ENCODE measurements around the gene INTS13. TPM values are rescaled to one million over a fixed set of nuclear protein-coding genes. Genes with fewer than 3 reads are reported as not detected.
"Not testable (repeated sequence)": the region's sequence is repeated elsewhere in the genome, so short reads cannot be mapped to it uniquely, and the experiment has no call there.

Gene INTS13
- total and polyA plus RNA-seq, 12 donors, result 22.7 to 67.9 (median 38.1) TPM

DNA sequence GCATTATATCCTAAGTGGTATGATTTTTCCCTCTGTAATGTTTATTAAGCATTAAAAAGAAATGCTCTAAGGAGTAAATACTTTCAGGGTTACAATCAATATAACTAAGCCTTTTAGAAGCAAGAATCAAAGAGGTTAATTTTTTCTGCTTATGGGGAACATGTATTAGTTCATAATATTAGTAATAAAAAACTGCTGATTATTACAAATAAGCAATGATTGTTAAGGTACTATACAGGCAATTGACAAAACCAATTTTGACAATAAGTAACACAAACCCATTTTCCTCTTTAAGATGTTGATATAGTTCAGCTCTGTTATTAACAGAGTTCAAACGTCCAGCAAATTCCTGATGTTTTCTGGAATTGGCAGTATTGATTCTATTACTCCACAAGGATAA lies 31.8 kb downstream of the INTS13 start:
- 40 to 55% (median 42%) methylated on average over 1 of the region's 1 CpG for WGBS, 4 donors
- no peak for DNase-seq
- no peak for TF ChIP-seq POLR2A (IDR thresholded peaks at IDR 0.05)
- TF ChIP-seq, protein P1, sequence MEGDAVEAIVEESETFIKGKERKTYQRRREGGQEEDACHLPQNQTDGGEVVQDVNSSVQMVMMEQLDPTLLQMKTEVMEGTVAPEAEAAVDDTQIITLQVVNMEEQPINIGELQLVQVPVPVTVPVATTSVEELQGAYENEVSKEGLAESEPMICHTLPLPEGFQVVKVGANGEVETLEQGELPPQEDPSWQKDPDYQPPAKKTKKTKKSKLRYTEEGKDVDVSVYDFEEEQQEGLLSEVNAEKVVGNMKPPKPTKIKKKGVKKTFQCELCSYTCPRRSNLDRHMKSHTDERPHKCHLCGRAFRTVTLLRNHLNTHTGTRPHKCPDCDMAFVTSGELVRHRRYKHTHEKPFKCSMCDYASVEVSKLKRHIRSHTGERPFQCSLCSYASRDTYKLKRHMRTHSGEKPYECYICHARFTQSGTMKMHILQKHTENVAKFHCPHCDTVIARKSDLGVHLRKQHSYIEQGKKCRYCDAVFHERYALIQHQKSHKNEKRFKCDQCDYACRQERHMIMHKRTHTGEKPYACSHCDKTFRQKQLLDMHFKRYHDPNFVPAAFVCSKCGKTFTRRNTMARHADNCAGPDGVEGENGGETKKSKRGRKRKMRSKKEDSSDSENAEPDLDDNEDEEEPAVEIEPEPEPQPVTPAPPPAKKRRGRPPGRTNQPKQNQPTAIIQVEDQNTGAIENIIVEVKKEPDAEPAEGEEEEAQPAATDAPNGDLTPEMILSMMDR (IDR thresholded peaks at IDR 0.05), result no peak
- H3K9me3 ChIP-seq (replicated peaks in 1 of 3), result no peaks in the 10 kb centered on the region
- peaks cover 0 to 7% of the 10 kb centered on the region in 2 donors for H3K4me1 ChIP-seq (replicated peaks in 1 of 2)
- intact Hi-C loops (cut with DNase I), result no loop called here
- no peak overlapping the region for H3K4me3 ChIP-seq
- H3K27me3 ChIP-seq, result no peaks in the 10 kb centered on the region
- H3K36me3 ChIP-seq (replicated peaks in 1 of 2), result peaks cover 0 to 29% of the 10 kb centered on the region in 2 donors
- no peak overlapping the region for H3K27ac ChIP-seq

GRCh38 chr12:26903396-26903795 lies 34.4 kb downstream of the INTS13 start:
- H3K27ac ChIP-seq; H3K9me3 ChIP-seq (replicated peaks in 1 of 3); H3K4me1 ChIP-seq (replicated peaks in 1 of 2); DNase-seq; H3K4me3 ChIP-seq; H3K27me3 ChIP-seq; intact Hi-C loops (cut with DNase I): not testable (repeated sequence)
- H3K36me3 ChIP-seq (replicated peaks in 1 of 2), result peaks cover 0 to 14% of the 10 kb centered on the region in 2 donors
- 63 to 98% (median 82%) methylated on average over 2 to 3 of the region's 3 CpGs for WGBS, 4 donors

DNA sequence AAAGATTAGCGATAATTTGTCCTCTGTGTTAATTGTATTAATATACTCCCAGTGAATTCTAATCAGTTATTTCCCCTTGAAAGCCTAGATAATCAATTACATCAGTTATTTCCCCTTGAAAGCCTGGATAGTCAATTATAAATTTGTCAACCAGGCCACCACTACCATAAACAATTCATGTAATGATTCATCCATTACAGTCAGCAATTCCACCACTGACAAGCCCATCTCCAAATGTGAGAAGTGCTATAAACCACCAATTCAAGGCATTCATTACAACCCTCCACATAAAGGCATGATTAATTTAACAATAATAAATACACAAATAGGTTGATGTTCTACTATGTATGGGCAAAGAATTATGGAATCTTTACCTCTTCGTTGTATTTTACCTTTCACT lies 40.9 kb downstream of the INTS13 start:
- no peaks in the 10 kb centered on the region for H3K36me3 ChIP-seq (replicated peaks in 1 of 2)
- H3K4me1 ChIP-seq (replicated peaks in 1 of 2), result no peaks in the 10 kb centered on the region
- TF ChIP-seq, protein P1 (IDR thresholded peaks at IDR 0.05), result no peak
- TF ChIP-seq POLR2A (IDR thresholded peaks at IDR 0.05), result no peak
- no peak for DNase-seq
- no peak overlapping the region for H3K27ac ChIP-seq
- no peak overlapping the region for H3K4me3 ChIP-seq
- H3K9me3 ChIP-seq (replicated peaks in 1 of 3), result no peaks in the 10 kb centered on the region
- H3K27me3 ChIP-seq, result no peaks in the 10 kb centered on the region
- 92 to 98% (median 95%) methylated on average over 2 of the region's 2 CpGs for WGBS, 4 donors
- intact Hi-C loops (cut with DNase I), result no loop called here

GRCh38 chr12:26895672-26896071 lies 42.1 kb downstream of the INTS13 start:
- no peaks in the 10 kb centered on the region for H3K4me1 ChIP-seq (replicated peaks in 1 of 2)
- H3K36me3 ChIP-seq (replicated peaks in 1 of 2), result no peaks in the 10 kb centered on the region
- TF ChIP-seq POLR2A (IDR thresholded peaks at IDR 0.05), result no peak
- TF ChIP-seq, protein P1 (IDR thresholded peaks at IDR 0.05), result no peak
- no peak overlapping the region for H3K4me3 ChIP-seq
- WGBS, 4 donors, result 83 to 91% (median 88%) methylated on average over 4 of the region's 4 CpGs
- no peak overlapping the region for H3K27ac ChIP-seq
- no peak for DNase-seq
- H3K9me3 ChIP-seq (replicated peaks in 1 of 3), result no peaks in the 10 kb centered on the region
- H3K27me3 ChIP-seq, result no peaks in the 10 kb centered on the region
- intact Hi-C loops (cut with DNase I), result no loop called here

DNA sequence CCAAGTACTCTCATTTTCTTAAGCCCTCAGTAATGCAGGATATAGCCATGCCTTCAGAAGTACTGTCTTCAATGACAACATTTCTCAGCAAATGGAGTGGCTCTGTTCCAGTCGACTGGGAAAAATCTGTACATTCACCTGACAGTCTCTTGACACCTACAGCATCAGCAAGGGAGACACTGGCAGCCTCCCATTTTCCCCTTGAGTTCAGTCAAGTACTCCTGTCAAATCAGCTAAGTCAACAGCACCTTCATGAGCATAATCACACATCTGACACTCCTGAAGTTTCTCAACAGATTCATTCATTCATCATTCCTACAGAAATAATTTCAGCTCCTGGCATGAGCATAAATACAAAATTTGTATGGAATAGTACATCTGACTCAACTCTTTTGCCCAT lies 46.1 kb downstream of the INTS13 start:
- no peak for DNase-seq
- Histone ChIP-seq H3K36me3 (replicated peaks in 1 of 2) (no peaks in the 10 kb centered on the region), H3K4me3 (no peak overlapping the region), H3K27ac (no peak overlapping the region), H3K27me3 (no peaks in the 10 kb centered on the region), H3K9me3 (replicated peaks in 1 of 3) (no peaks in the 10 kb centered on the region), H3K4me1 (replicated peaks in 1 of 2) (no peaks in the 10 kb centered on the region)
- TF ChIP-seq, protein P1 (IDR thresholded peaks at IDR 0.05), result no peak
- no peak for TF ChIP-seq POLR2A (IDR thresholded peaks at IDR 0.05)
- intact Hi-C loops (cut with DNase I), result no loop called here
- 80 to 90% (median 89%) methylated on average over 1 of the region's 1 CpG for WGBS, 4 donors
